SJCRH30 (cell line): Measurements from ENCODE around the gene CCDC188. TPM values are rescaled to one million over a fixed set of nuclear protein-coding genes. Genes with fewer than 3 reads are reported as not detected.

Source experiments
- DNase-seq, 2 experiments: peaks; one replicate each; pipeline ENCODE4 v3.0.0-alpha.2; 2015 to 2020
- H3K27ac ChIP-seq: fragments of 250-450 bp; sonication (Bioruptor Pico); 2 replicates; pipeline ENCODE4 v1.5.1; 2020; ENCODE audit warnings: mild to moderate bottlenecking, moderate library complexity
- H3K27me3 ChIP-seq: fragments of 250-450 bp; sonication (Bioruptor Pico); 2 replicates; pipeline ENCODE4 v1.5.1; 2020; ENCODE audit warnings: mild to moderate bottlenecking, moderate library complexity
- H3K36me3 ChIP-seq: fragments of 250-450 bp; sonication (Bioruptor Pico); 2 replicates; pipeline ENCODE4 v1.5.1; 2020; ENCODE audit warnings: mild to moderate bottlenecking, moderate library complexity
- H3K4me1 ChIP-seq: fragments of 250-450 bp; sonication (Bioruptor Pico); 2 replicates; pipeline ENCODE4 v1.5.1; 2020; ENCODE audit warnings: mild to moderate bottlenecking, moderate library complexity
- H3K4me3 ChIP-seq: fragments of 250-450 bp; sonication (Bioruptor Pico); 2 replicates; pipeline ENCODE4 v1.5.1; 2020; ENCODE audit warnings: mild to moderate bottlenecking, moderate library complexity
- H3K9me3 ChIP-seq: fragments of 250-450 bp; sonication (Bioruptor Pico); replicated peaks from 2 replicates; pipeline ENCODE4 v1.5.1; 2020; ENCODE audit warnings: mild to moderate bottlenecking, moderate library complexity
- total RNA-seq: library from RNA; depleted of rRNA; stranded (reverse); fragments of >200 nt; shearing (Covaris generic); gene quantifications from 2 replicates; pipeline ENCODE4 v1.2.3, GENCODE V29; 2014

The CCDC188 gene
- total RNA-seq, 1 experiment from 2014 or later, result not detected

DNA sequence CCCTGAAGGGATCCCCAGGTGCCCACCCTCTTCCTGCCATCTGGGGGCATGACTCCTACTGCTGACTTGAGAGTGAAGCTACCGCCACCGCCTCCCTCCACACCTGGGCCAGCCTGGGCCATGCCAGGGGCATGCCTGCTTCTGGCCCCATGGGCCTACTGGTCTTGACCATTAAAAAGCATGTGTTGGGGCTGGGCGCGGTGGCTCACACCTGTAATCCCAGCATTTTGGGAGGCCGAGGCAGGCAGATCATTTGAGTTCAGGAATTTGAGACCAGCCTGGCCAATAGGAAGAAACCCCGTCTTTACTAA is 37.7 kb upstream of the CCDC188 start:
- no peaks in the 10 kb centered on the region for H3K4me1 ChIP-seq
- no peak overlapping the region for H3K4me3 ChIP-seq
- no peaks in the 10 kb centered on the region for H3K9me3 ChIP-seq
- no peaks in the 10 kb centered on the region for H3K36me3 ChIP-seq
- no peak overlapping the region for H3K27ac ChIP-seq
- no peak for DNase-seq
- H3K27me3 ChIP-seq, result peaks cover 7% of the 10 kb centered on the region

GRCh38 chr22:20187777-20188566 is 37.1 kb upstream of the CCDC188 start:
- Histone ChIP-seq H3K36me3 (no peaks in the 10 kb centered on the region), H3K27me3 (peaks cover 3% of the 10 kb centered on the region), H3K27ac (no peak overlapping the region), H3K4me3 (no peak overlapping the region), H3K9me3 (no peaks in the 10 kb centered on the region), H3K4me1 (no peaks in the 10 kb centered on the region)
- no peak for DNase-seq

DNA sequence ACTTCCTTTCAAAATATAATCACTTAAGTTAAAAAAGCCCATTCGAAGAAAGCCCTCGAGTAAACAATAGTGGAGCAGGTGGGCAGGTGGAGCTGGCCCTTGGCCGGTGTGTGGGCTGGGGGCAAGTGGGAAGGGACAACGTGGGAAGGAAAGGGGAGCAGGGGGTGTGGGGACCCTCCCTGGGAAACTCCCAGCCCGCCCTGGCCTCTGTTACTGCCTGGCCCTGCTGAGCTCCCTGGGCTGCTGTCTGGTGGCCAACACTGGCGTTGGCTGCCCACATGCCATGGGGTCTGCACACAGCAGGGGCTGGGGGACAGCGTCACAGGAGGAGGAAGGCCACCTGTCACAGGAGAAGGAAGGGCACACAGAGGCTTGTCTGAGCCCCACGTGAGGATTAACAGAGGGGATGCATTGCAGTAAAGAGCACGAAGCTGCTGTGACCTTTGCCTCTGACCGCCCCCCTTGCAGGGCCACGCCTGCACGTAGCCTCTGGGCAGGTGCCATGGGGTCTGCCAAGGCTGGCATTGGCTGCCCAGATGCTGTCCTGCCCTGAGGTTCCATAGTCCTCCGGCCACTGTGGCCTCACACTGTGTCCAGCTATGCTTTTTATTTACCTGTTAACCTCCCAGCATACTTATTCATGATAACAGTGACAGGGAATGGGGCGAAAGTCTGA is 36.2 kb upstream of the CCDC188 start:
- no peak overlapping the region for H3K27ac ChIP-seq
- no peak overlapping the region for H3K4me3 ChIP-seq
- no peaks in the 10 kb centered on the region for H3K4me1 ChIP-seq
- no peak for DNase-seq
- no peaks in the 10 kb centered on the region for H3K36me3 ChIP-seq
- H3K27me3 ChIP-seq, result peaks cover 3% of the 10 kb centered on the region; the same call in 1 of the 2 replicates
- H3K9me3 ChIP-seq, result no peaks in the 10 kb centered on the region

GRCh38 chr22:20186183-20186870 is 35.5 kb upstream of the CCDC188 start:
- H3K27ac ChIP-seq, result no peak overlapping the region
- no peaks in the 10 kb centered on the region for H3K4me1 ChIP-seq
- peaks cover 3% of the 10 kb centered on the region; the same call in 1 of the 2 replicates for H3K27me3 ChIP-seq
- H3K9me3 ChIP-seq, result no peaks in the 10 kb centered on the region
- no peak for DNase-seq
- H3K36me3 ChIP-seq, result no peaks in the 10 kb centered on the region
- no peak overlapping the region for H3K4me3 ChIP-seq

DNA sequence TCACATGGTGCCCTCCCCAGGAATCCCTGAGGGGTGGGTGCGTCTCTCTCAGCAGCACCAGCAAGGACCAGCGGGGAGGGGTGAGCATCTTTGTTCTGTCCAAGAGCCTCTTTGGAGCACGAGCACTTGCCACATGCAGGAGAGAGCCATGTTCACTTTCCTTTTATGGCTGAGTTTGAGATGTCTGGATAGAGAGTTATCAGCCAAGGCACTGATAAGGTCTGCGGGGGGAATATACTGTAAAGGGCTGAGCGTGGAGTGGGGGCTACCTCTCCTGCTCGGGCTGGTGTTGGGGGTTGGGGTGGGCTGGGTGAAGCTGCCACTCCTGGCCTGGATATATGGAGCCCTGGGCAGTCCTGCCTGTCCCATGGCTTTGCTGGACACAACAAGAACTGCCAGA is 34.9 kb upstream of the CCDC188 start:
- H3K36me3 ChIP-seq, result no peaks in the 10 kb centered on the region
- DNase-seq, result no peak
- H3K27me3 ChIP-seq, result peaks cover 4% of the 10 kb centered on the region
- H3K4me3 ChIP-seq, result no peak overlapping the region
- H3K9me3 ChIP-seq, result no peaks in the 10 kb centered on the region
- no peaks in the 10 kb centered on the region for H3K4me1 ChIP-seq
- no peak overlapping the region for H3K27ac ChIP-seq

GRCh38 chr22:20184501-20185165 is 33.8 kb upstream of the CCDC188 start:
- no peak overlapping the region for H3K4me3 ChIP-seq
- DNase-seq, result no peak
- no peaks in the 10 kb centered on the region for H3K9me3 ChIP-seq
- no peaks in the 10 kb centered on the region for H3K4me1 ChIP-seq
- H3K27ac ChIP-seq, result no peak overlapping the region
- peaks cover 8% of the 10 kb centered on the region for H3K27me3 ChIP-seq
- no peaks in the 10 kb centered on the region for H3K36me3 ChIP-seq

DNA sequence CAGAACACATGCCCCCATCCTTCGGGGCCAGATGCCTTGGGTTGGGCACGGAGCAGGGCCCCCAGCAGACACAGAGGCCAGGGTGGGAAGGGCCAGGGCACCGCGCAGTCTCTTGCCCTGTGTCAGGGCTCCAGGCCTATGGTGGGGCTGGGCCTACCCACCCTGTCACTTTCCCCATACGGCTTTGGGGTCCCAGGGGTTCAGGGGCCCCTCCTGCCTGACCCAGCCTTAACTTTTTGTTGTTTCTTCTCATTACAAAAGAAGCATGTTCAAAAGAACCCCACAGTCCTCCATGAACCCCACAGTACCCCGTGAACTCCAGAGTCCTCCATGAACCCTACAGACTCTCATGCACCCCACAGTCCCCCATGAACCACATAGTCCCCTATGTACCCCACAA is 33.0 kb upstream of the CCDC188 start:
- Histone ChIP-seq H3K9me3 (no peaks in the 10 kb centered on the region), H3K4me3 (no peak overlapping the region), H3K4me1 (no peaks in the 10 kb centered on the region), H3K36me3 (no peaks in the 10 kb centered on the region), H3K27me3 (peaks cover 8% of the 10 kb centered on the region), H3K27ac (no peak overlapping the region)
- no peak for DNase-seq

GRCh38 chr22:20183101-20183500 is 32.2 kb upstream of the CCDC188 start:
- H3K4me1 ChIP-seq, result no peaks in the 10 kb centered on the region
- no peak for DNase-seq
- no peaks in the 10 kb centered on the region for H3K9me3 ChIP-seq
- H3K4me3 ChIP-seq, result no peak overlapping the region
- H3K36me3 ChIP-seq, result no peaks in the 10 kb centered on the region
- peaks cover 10% of the 10 kb centered on the region for H3K27me3 ChIP-seq
- no peak overlapping the region for H3K27ac ChIP-seq

- no peak for DNase-seq
- H3K4me1 ChIP-seq, result peaks cover 3% of the 10 kb centered on the region; the same call in 1 of the 2 replicates
- peaks cover 18% of the 10 kb centered on the region for H3K27me3 ChIP-seq
- no peak overlapping the region for H3K4me3 ChIP-seq
- no peak overlapping the region for H3K27ac ChIP-seq
- no peaks in the 10 kb centered on the region for H3K36me3 ChIP-seq
- no peaks in the 10 kb centered on the region for H3K9me3 ChIP-seq
Measured at GRCh38 chr22:20182365-20182764, 31.5 kb upstream of the CCDC188 start.

- Histone ChIP-seq H3K4me3 (no peak overlapping the region), H3K27me3 (peaks cover 23% of the 10 kb centered on the region), H3K36me3 (no peaks in the 10 kb centered on the region), H3K27ac (no peak overlapping the region), H3K9me3 (no peaks in the 10 kb centered on the region), H3K4me1 (peaks cover 8% of the 10 kb centered on the region)
- DNase-seq, result no peak
Measured at GRCh38 chr22:20181884-20182236, 31.0 kb upstream of the CCDC188 start.

GRCh38 chr22:20181194-20181883 is 30.5 kb upstream of the CCDC188 start:
- no peak overlapping the region for H3K27ac ChIP-seq
- no peaks in the 10 kb centered on the region for H3K36me3 ChIP-seq
- H3K4me1 ChIP-seq, result peaks cover 8% of the 10 kb centered on the region
- H3K9me3 ChIP-seq, result no peaks in the 10 kb centered on the region
- DNase-seq, result no peak
- peaks cover 25% of the 10 kb centered on the region for H3K27me3 ChIP-seq
- H3K4me3 ChIP-seq, result no peak overlapping the region

DNA sequence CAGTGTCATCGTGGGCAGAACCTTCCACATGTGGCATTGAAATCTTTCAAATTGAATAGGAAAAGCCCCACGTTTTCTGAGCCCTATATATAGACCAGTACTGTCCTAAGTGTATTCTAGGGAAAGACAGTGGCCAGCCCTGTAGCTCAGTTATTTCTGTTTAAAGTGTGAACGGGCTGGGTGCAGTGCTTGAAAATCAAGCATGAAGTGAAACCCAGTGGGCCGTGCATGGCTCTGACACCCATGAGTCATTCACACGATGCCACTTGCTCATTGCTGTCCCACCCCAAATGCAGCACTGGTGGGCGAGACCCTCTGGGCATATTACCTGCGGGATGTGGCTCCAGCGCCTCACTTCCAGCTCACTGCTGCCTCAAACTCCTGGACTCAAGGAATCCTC is 29.8 kb upstream of the CCDC188 start:
- no peak overlapping the region for H3K27ac ChIP-seq
- no peak for DNase-seq
- H3K9me3 ChIP-seq, result no peaks in the 10 kb centered on the region
- peaks cover 26% of the 10 kb centered on the region for H3K27me3 ChIP-seq
- no peaks in the 10 kb centered on the region for H3K36me3 ChIP-seq
- no peak overlapping the region for H3K4me3 ChIP-seq
- peaks cover 8% of the 10 kb centered on the region for H3K4me1 ChIP-seq

- H3K4me1 ChIP-seq, result peaks cover 8% of the 10 kb centered on the region
- H3K27ac ChIP-seq, result no peak overlapping the region
- no peaks in the 10 kb centered on the region for H3K9me3 ChIP-seq
- no peaks in the 10 kb centered on the region for H3K36me3 ChIP-seq
- no peak overlapping the region for H3K4me3 ChIP-seq
- DNase-seq, result no peak
- peaks cover 26% of the 10 kb centered on the region for H3K27me3 ChIP-seq
Measured at GRCh38 chr22:20180245-20180630, 29.4 kb upstream of the CCDC188 start.

DNA sequence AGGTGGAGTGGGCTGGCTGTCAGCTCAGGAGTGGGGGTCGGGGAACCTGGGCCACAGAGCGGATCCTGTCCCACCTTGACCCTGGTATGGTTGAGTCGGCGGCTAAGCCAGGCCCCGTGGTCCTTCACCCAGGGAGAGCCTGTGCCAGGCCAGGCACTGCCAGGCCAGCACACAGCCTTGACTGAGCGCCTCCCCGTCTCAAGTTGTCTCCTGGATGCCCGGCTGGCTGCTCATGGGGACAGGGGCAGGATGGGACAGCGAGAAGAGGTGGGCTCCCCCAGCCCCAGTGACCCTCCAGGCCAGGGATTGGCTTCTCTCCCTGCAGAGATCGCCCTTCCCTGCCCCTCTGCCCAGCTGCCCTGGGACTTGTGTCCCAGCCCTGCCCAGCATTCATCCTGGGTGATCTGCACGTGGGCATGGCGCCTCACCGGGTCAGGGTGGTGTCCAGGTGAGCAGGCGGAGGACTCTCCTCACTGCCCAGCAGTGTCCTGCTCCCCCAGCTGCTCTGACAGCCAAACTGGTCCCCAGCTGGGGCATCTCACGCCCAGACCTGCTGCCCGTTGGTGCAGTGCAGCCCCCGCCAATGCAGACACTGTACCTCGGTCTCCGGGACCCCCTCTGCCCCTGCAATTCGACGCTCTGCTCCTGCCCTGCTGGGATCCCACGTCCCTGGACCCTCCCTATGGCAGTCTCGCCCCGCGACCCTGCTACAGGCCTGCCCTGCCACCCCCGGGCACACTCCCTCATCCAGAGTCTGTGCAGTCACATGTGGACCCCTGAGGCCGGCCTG is 28.8 kb upstream of the CCDC188 start:
- Histone ChIP-seq H3K4me1 (peaks cover 8% of the 10 kb centered on the region), H3K36me3 (no peaks in the 10 kb centered on the region), H3K9me3 (no peaks in the 10 kb centered on the region), H3K4me3 (no peak overlapping the region), H3K27ac (no peak overlapping the region), H3K27me3 (peaks cover 26% of the 10 kb centered on the region)
- no peak for DNase-seq
